WTC11 (cell line): ENCODE results near the gene SH3GL1. TPM values are rescaled to one million over a fixed set of nuclear protein-coding genes. Genes with fewer than 3 reads are reported as not detected.

Experiments used
- ATAC-seq: fragments of 200-7000 bp; cut with Tn5 transposase; 2 replicates; pipeline ENCODE4 v1.10.0; 2021; ENCODE audit warnings: mild to moderate bottlenecking, moderate library complexity
- CTCF ChIA-PET: fragments of 300-600 bp; sonication (Branson Sonifier 250); formaldehyde crosslinking; loops from one replicate; lab custom pipeline; 2021; ENCODE audit warnings: antibody characterized with exemption; lab: Charles Lee
- POLR2A ChIA-PET: fragments of 350-600 bp; sonication (Branson Sonifier 250); formaldehyde crosslinking; loops from one replicate; lab custom pipeline; 2021; ENCODE audit warnings: antibody characterized with exemption; lab: Charles Lee
- DNase-seq: peaks from one replicate; pipeline ENCODE4 v3.0.0; 2021; ENCODE audit warnings: low spot score
- H3K27ac Mint-ChIP-seq: 2 replicates; pipeline ENCODE4 v1.8.0; 2021; ENCODE audit warnings: mixed read lengths
- H3K27me3 Mint-ChIP-seq: 2 replicates; pipeline ENCODE4 v1.8.0; 2021; ENCODE audit warnings: low read depth, mild to moderate bottlenecking, moderate library complexity, mixed read lengths
- H3K36me3 Mint-ChIP-seq: 2 replicates; pipeline ENCODE4 v1.8.0; 2021; ENCODE audit warnings: mixed read lengths
- H3K4me1 Mint-ChIP-seq: 2 replicates; pipeline ENCODE4 v1.8.0; 2022; ENCODE audit warnings: mixed read lengths
- H3K4me3 Mint-ChIP-seq: 2 replicates; pipeline ENCODE4 v1.8.0; 2021; ENCODE audit warnings: mild to moderate bottlenecking, moderate library complexity, mixed read lengths
- H3K9me3 Mint-ChIP-seq: 2 replicates; pipeline ENCODE4 v1.8.0; 2021; ENCODE audit warnings: mixed read lengths
- ATF2 ChIP-seq: sonication (generic); formaldehyde crosslinking; IDR thresholded peaks from 2 replicates; pipeline ENCODE4 v1.8.1; 2022; ENCODE audit warnings: low read depth, missing genetic modification reagents, borderline replicate concordance
- E2F1 ChIP-seq: sonication (generic); formaldehyde crosslinking; IDR thresholded peaks from 2 replicates; pipeline ENCODE4 v1.8.0; 2022; ENCODE audit warnings: mild to moderate bottlenecking, missing genetic modification reagents
- MLX ChIP-seq: sonication (generic); formaldehyde crosslinking; IDR thresholded peaks from 2 replicates; pipeline ENCODE4 v1.8.1; 2023; ENCODE audit warnings: mild to moderate bottlenecking, missing genetic modification reagents, moderate library complexity
- NFE2L1 ChIP-seq: sonication (generic); formaldehyde crosslinking; IDR thresholded peaks from 2 replicates; pipeline ENCODE4 v1.8.1; 2023; ENCODE audit warnings: missing genetic modification reagents
- STAT6 ChIP-seq: sonication (generic); formaldehyde crosslinking; conservative IDR thresholded peaks from 2 replicates; pipeline ENCODE4 v1.8.1; 2023; ENCODE audit warnings: mild to moderate bottlenecking, low read depth, missing genetic modification reagents, moderate library complexity
- ZNF138 ChIP-seq: sonication (generic); formaldehyde crosslinking; conservative IDR thresholded peaks from 2 replicates; pipeline ENCODE4 v1.8.1; 2022; ENCODE audit warnings: mild to moderate bottlenecking, moderate library complexity, missing genetic modification reagents
- total RNA-seq: library from RNA; stranded (reverse); gene quantifications from 3 replicates; pipeline ENCODE4 v1.2.3, GENCODE V29; 2021

Gene SH3GL1
- total RNA-seq, 1 experiment from 2014 or later, result 109 TPM

GRCh38 chr19:4362831-4363545, 37.4 kb downstream of the SH3GL1 start:
- ATAC-seq, result peak; percentile 43
- H3K4me3 Mint-ChIP-seq, result no peak overlapping the region
- ChIA-PET POLR2A (interaction anchor here (0.6 to 1.1 kb wide), 2 partner anchors 15 to 96 kb away, joined by 3 to 5 read pairs; no protein-coding TSS in a partner anchor), CTCF (interaction anchor here (0.6 to 8.3 kb wide), 17 partner anchors 10 to 172 kb away, joined by 3 to 70 read pairs (median 5); partner anchors contain the start of genes CHAF1A, MPND, PLIN5 and SH3GL1)
- no peak for TF ChIP-seq MLX
- TF ChIP-seq NFE2L1 (CRISPR knock-in tag), result no peak
- 0 out of 2 replicates have a peak, but pooled peaks have one; percentile 63 for TF ChIP-seq ZNF138 (CRISPR knock-in tag)
- peak; percentile 44 for DNase-seq
- H3K36me3 Mint-ChIP-seq, result peaks cover 3% of the 10 kb centered on the region; the same call in 1 of the 2 replicates
- H3K27ac Mint-ChIP-seq, result no peak overlapping the region
- peaks cover 10% of the 10 kb centered on the region for H3K4me1 Mint-ChIP-seq
- no peaks in the 10 kb centered on the region for H3K9me3 Mint-ChIP-seq
- H3K27me3 Mint-ChIP-seq, result no peaks in the 10 kb centered on the region

- DNase-seq, result no peak
- H3K9me3 Mint-ChIP-seq, result no peaks in the 10 kb centered on the region
- no peak overlapping the region for H3K4me3 Mint-ChIP-seq
- H3K36me3 Mint-ChIP-seq, result peaks cover 3% of the 10 kb centered on the region; the same call in 1 of the 2 replicates
- peak overlapping the region; percentile 46; the same call in 1 of the 2 replicates for H3K27ac Mint-ChIP-seq
- TF ChIP-seq STAT6 (CRISPR knock-in tag), result no peak
- no peak for TF ChIP-seq MLX
- H3K4me1 Mint-ChIP-seq, result peaks cover 7% of the 10 kb centered on the region
- H3K27me3 Mint-ChIP-seq, result no peaks in the 10 kb centered on the region
- ChIA-PET CTCF (interaction anchor here (0.6 to 8.3 kb wide), 11 partner anchors 9 to 222 kb away, joined by 3 to 70 read pairs (median 6); partner anchors contain the start of genes MPND and SH3GL1), POLR2A (interaction anchor here (1.1 to 1.4 kb wide), 2 partner anchors 13 to 95 kb away, joined by 4 to 5 read pairs; no protein-coding TSS in a partner anchor)
- peak; percentile 3; the same call in 1 of the 2 replicates for ATAC-seq
Measured at GRCh38 chr19:4362101-4362828, 38.1 kb downstream of the SH3GL1 start.

GRCh38 chr19:4361152-4362046, 38.9 kb downstream of the SH3GL1 start:
- H3K27ac Mint-ChIP-seq, result no peak overlapping the region
- peak; percentile 52 for DNase-seq

More at GRCh38 chr19:4361152-4362046, 38.9 kb downstream of the SH3GL1 start:
- peaks cover 7% of the 10 kb centered on the region for H3K4me1 Mint-ChIP-seq
- POLR2A ChIA-PET, result interaction anchor here (0.6 to 1.4 kb wide), 3 partner anchors 14 to 94 kb away, joined by 4 to 6 read pairs (median 5); no protein-coding TSS in a partner anchor
- no peaks in the 10 kb centered on the region for H3K27me3 Mint-ChIP-seq
- ATAC-seq, result no peak; the same call in 1 of the 2 replicates
- peaks cover 3% of the 10 kb centered on the region; the same call in 1 of the 2 replicates for H3K36me3 Mint-ChIP-seq
- H3K9me3 Mint-ChIP-seq, result no peaks in the 10 kb centered on the region
- no peak overlapping the region for H3K4me3 Mint-ChIP-seq
- CTCF ChIA-PET, result interaction anchor here (1.0 to 8.3 kb wide), 9 partner anchors 8 to 221 kb away, joined by 3 to 70 read pairs (median 13); partner anchors contain the start of genes MPND and SH3GL1
- TF ChIP-seq ATF2 (CRISPR knock-in tag) (no peak), E2F1 (CRISPR knock-in tag) (no peak)
- TF ChIP-seq, all 79 proteins: peak for 0
